Measurements from ENCODE around the gene EDRF1. TPM values are rescaled to one million over a fixed set of nuclear protein-coding genes. Genes with fewer than 3 reads are reported as not detected.
"Not testable (repeated sequence)": the region's sequence is repeated elsewhere in the genome, so short reads cannot be mapped to it uniquely, and the experiment has no call there.

Gene EDRF1
- total and polyA plus RNA-seq, 2 of the 13 experiments (the other 11 are each of a cell fraction or from before 2014, with no cell fraction given), result 16.9 to 26.7 TPM

DNA sequence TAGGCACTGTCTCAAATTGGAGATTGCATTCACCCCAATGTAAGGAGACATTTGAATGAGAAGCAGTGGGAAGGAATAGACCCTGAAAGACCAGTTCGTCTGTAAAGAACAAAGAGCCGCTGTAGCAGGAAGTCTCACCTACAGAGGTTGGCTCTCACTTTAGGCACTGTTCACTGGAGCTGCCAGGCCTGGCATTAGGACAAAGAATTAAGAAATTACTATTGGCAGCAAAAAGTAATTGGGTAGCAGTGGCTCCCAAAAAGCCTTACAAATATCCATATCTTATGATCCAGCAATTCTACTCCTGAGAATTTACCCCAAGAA, 26.0 kb upstream of the EDRF1 start (continued):
- no peak for TF ChIP-seq ZNF256 (CRISPR knock-in tag; conservative IDR thresholded peaks at IDR 0.05)
- TF ChIP-seq, protein P1, sequence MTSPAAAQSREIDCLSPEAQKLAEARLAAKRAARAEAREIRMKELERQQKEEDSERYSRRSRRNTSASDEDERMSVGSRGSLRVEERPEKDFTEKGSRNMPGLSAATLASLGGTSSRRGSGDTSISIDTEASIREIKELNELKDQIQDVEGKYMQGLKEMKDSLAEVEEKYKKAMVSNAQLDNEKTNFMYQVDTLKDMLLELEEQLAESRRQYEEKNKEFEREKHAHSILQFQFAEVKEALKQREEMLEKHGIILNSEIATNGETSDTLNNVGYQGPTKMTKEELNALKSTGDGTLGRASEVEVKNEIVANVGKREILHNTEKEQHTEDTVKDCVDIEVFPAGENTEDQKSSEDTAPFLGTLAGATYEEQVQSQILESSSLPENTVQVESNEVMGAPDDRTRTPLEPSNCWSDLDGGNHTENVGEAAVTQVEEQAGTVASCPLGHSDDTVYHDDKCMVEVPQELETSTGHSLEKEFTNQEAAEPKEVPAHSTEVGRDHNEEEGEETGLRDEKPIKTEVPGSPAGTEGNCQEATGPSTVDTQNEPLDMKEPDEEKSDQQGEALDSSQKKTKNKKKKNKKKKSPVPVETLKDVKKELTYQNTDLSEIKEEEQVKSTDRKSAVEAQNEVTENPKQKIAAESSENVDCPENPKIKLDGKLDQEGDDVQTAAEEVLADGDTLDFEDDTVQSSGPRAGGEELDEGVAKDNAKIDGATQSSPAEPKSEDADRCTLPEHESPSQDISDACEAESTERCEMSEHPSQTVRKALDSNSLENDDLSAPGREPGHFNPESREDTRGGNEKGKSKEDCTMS (CRISPR knock-in tag; conservative IDR thresholded peaks at IDR 0.05), result no peak
- TF ChIP-seq ZBTB38 (CRISPR knock-in tag; IDR thresholded peaks at IDR 0.05), result no peak
- no peak for TF ChIP-seq TAF1 (CRISPR knock-in tag; IDR thresholded peaks at IDR 0.05)

DNA sequence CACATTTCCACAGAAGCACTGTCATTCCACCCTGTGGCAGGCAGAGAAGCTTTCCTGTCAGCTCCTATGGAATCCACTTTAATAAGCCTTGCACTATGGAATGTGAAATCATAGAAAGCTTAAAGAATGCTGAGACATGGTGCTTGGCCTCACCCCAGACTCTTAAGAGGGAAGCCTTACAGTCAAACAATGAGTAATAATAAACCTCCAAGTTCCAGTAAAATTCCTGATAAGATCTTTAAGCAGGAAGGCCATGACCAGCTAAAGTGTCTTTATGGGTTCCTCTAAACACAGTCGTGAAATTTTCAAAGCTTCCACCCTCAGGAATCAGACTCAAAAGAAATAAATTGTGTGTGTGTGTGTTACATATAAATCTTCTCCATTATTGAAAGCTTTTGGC, 24.6 kb upstream of the EDRF1 start:
- BruUV-seq (replicated peaks), result no TSS peak
- POLR2A ChIA-PET, result no interaction called here
- Histone ChIP-seq H2AFZ (ENCODE audit: low read length) (no peak overlapping the region), H3K79me2 (ENCODE audit: insufficient read depth, low read length) (no peaks in the 10 kb centered on the region), H4K20me1 (ENCODE audit: insufficient read depth, low read length) (no peaks in the 10 kb centered on the region), H3K4me2 (ENCODE audit: low read depth, low read length) (no peak overlapping the region), H3K27me3 (ENCODE audit: control insufficient read depth in 1 of 2, insufficient read depth in 2 of 2, low read length in 2 of 2) (peaks cover 2 to 56% of the 10 kb centered on the region in 2 experiments; a peak in 4 of 5 replicates), H3K36me3 (replicated peaks in 1 of 2; ENCODE audit: control insufficient read depth in 1 of 2, insufficient read depth in 2 of 2, low read length in 2 of 2) (no peaks in the 10 kb centered on the region), H3K4me1 (ENCODE audit: insufficient read depth, low read length) (no peaks in the 10 kb centered on the region), H3K9ac (ENCODE audit: insufficient read depth, low read depth, low read length) (no peak overlapping the region), H3K4me3 (replicated peaks in 1 of 3; ENCODE audit: insufficient read depth in 1 of 3, low read depth in 2 of 3, low read length in 3 of 3) (no peak overlapping the region), H3K9me3 (ENCODE audit: low read length) (no peaks in the 10 kb centered on the region), H3K27ac (ENCODE audit: extremely low read length, insufficient read depth, low read length) (no peak overlapping the region)
- intact Hi-C loops (cut with micrococcal nuclease; ENCODE audit: unreplicated experiment) (no loop called here), in situ Hi-C loops (cut with HindIII; ENCODE audit: extremely low pct_ligation_motif_present, low pct_unique_long_range_greater_than_20kb) (no loop called here)
- CTCF ChIA-PET (ENCODE audit: low intra/inter-chr PET ratio, low total read pairs), result no interaction called here
- WGBS (ENCODE audit: low lambda C conversion rate), result 0% methylated on average over 1 of the region's 1 CpG
- TF ChIP-seq AHR (CRISPR knock-in tag; IDR thresholded peaks at IDR 0.05), result no peak
- ATAC-seq (no peak), FAIRE-seq (no peak), DNase-seq (ENCODE audit: low spot score) (no peak)

DNA sequence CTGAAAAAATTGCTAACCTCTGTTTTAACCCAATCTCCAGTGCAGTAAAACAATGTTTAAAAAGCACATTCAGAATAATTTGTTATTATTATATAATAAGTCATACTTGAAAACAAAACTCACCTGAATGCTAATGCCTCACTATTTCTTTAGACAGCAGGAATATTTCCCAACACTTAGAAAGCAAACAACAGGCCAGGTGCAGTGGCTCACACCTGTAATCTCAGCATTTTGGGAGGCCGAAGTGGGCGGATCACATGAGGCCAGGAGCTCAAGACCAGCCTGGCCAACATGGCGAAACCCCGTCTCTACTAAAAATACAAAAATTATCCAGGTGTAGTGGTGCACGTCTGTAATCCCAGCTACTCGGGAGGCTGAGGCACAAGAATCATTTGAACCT, 22.6 kb upstream of the EDRF1 start:
- H3K4me1 ChIP-seq (ENCODE audit: insufficient read depth, low read length); FAIRE-seq; H3K9ac ChIP-seq (ENCODE audit: insufficient read depth, low read depth, low read length); H3K79me2 ChIP-seq (ENCODE audit: insufficient read depth, low read length); POLR2A ChIA-PET; CTCF ChIA-PET (ENCODE audit: low intra/inter-chr PET ratio, low total read pairs); H3K27ac ChIP-seq (ENCODE audit: extremely low read length, insufficient read depth, low read length); DNase-seq (ENCODE audit: low spot score); in situ Hi-C loops (cut with HindIII; ENCODE audit: extremely low pct_ligation_motif_present, low pct_unique_long_range_greater_than_20kb); H3K36me3 ChIP-seq (replicated peaks in 1 of 2; ENCODE audit: control insufficient read depth in 1 of 2, insufficient read depth in 2 of 2, low read length in 2 of 2); H3K9me3 ChIP-seq (ENCODE audit: low read length); intact Hi-C loops (cut with micrococcal nuclease; ENCODE audit: unreplicated experiment); H3K4me3 ChIP-seq (replicated peaks in 1 of 3; ENCODE audit: insufficient read depth in 1 of 3, low read depth in 2 of 3, low read length in 3 of 3); BruUV-seq (replicated peaks); H2AFZ ChIP-seq (ENCODE audit: low read length); H4K20me1 ChIP-seq (ENCODE audit: insufficient read depth, low read length); ATAC-seq; H3K4me2 ChIP-seq (ENCODE audit: low read depth, low read length): not testable (repeated sequence)
- peaks cover 2 to 37% of the 10 kb centered on the region in 2 experiments; a peak in 4 of 5 replicates for H3K27me3 ChIP-seq (ENCODE audit: control insufficient read depth in 1 of 2, insufficient read depth in 2 of 2, low read length in 2 of 2)
- 3% methylated on average over 6 of the region's 6 CpGs for WGBS (ENCODE audit: low lambda C conversion rate)

Data from HepG2 (cell line).